ENCODE measurements around the gene PAK5.

- TF ChIP-seq EZH2 (IDR thresholded peaks at IDR 0.05; ENCODE audit: insufficient read depth, poor library complexity, severe bottlenecking) (no peak), EZH2phosphoT487 (IDR thresholded peaks at IDR 0.05; ENCODE audit: insufficient read depth, low read depth) (no peak)
Observed at GRCh38 chr20:9551808-9552550, 286.9 kb downstream of the PAK5 start.

Data from GM23248 (cell line).